HEK293T (cell line): ENCODE measurements around the gene ERI3.

Experiments
- CTCF ChIA-PET: fragments of 350-600 bp; formaldehyde crosslinking; extraction: SDS; loops from one replicate; lab custom pipeline; 2021; ENCODE audit warnings: antibody characterized with exemption, inconsistent platforms; lab: Yijun Ruan, JAX
- POLR2A ChIA-PET: fragments of 350-600 bp; formaldehyde crosslinking; extraction: SDS; loops from one replicate; lab custom pipeline; 2020; ENCODE audit warnings: antibody characterized with exemption, inconsistent platforms; lab: Yijun Ruan, JAX
- DNase-seq: peaks from one replicate; pipeline ENCODE4 v3.0.0; 2012; ENCODE audit warnings: mixed read lengths; ENCODE audit errors: extremely low spot score
- ARNT ChIP-seq: fragments of 450-650 bp; IDR thresholded peaks from 2 replicates; pipeline ENCODE4 v1.6.1; 2017; ENCODE audit warnings: mild to moderate bottlenecking
- BHLHE40 ChIP-seq: fragments of 450-650 bp; IDR thresholded peaks from 2 replicates; pipeline ENCODE4 v1.6.1; 2016; ENCODE audit warnings: mild to moderate bottlenecking, moderate library complexity, borderline replicate concordance
- CTBP1 ChIP-seq: fragments of 450-650 bp; IDR thresholded peaks from 2 replicates; pipeline ENCODE4 v1.6.1; 2016; ENCODE audit warnings: borderline replicate concordance
- ELF4 ChIP-seq: fragments of 450-650 bp; IDR thresholded peaks from 2 replicates; pipeline ENCODE4 v1.6.1; 2017; ENCODE audit warnings: antibody characterized with exemption
- FOXA1 ChIP-seq: fragments of 450-650 bp; IDR thresholded peaks from 2 replicates; pipeline ENCODE4 v1.6.1; 2016; ENCODE audit warnings: mild to moderate bottlenecking
- FOXK2 ChIP-seq: fragments of 450-650 bp; IDR thresholded peaks from 2 replicates; pipeline ENCODE4 v1.6.1; 2016; ENCODE audit warnings: mild to moderate bottlenecking
- FOXM1 ChIP-seq: fragments of 450-650 bp; IDR thresholded peaks from 2 replicates; pipeline ENCODE4 v1.6.1; 2017; ENCODE audit warnings: mild to moderate bottlenecking, borderline replicate concordance
- HDGF ChIP-seq: fragments of 450-650 bp; IDR thresholded peaks from 2 replicates; pipeline ENCODE4 v1.6.1; 2017; ENCODE audit warnings: antibody characterized with exemption, borderline replicate concordance
- L3MBTL2 ChIP-seq: fragments of 450-650 bp; conservative IDR thresholded peaks from 2 replicates; pipeline ENCODE4 v1.6.1; 2016; ENCODE audit warnings: mild to moderate bottlenecking
- LEF1 ChIP-seq: fragments of 450-650 bp; IDR thresholded peaks from 2 replicates; pipeline ENCODE4 v1.6.1; 2017; ENCODE audit warnings: mild to moderate bottlenecking, borderline replicate concordance
- NFRKB ChIP-seq: fragments of 450-650 bp; IDR thresholded peaks from 2 replicates; pipeline ENCODE4 v1.6.1; 2016; ENCODE audit warnings: mild to moderate bottlenecking, moderate library complexity
- SP1 ChIP-seq: fragments of 450-650 bp; IDR thresholded peaks from 2 replicates; pipeline ENCODE4 v1.6.1; 2017
- SUZ12 ChIP-seq: fragments of 450-650 bp; IDR thresholded peaks from 2 replicates; pipeline ENCODE4 v1.6.1; 2016; ENCODE audit warnings: mild to moderate bottlenecking
- TARDBP ChIP-seq: fragments of 450-650 bp; IDR thresholded peaks from 2 replicates; pipeline ENCODE4 v1.6.1; 2016
- ZNF384 ChIP-seq: fragments of 450-650 bp; IDR thresholded peaks from 2 replicates; pipeline ENCODE4 v1.6.1; 2016
- TF ChIP-seq, protein P1 (sequence below): fragments of 450-650 bp; IDR thresholded peaks from 2 replicates; pipeline ENCODE4 v1.6.1; 2016

The ERI3 gene

DNA sequence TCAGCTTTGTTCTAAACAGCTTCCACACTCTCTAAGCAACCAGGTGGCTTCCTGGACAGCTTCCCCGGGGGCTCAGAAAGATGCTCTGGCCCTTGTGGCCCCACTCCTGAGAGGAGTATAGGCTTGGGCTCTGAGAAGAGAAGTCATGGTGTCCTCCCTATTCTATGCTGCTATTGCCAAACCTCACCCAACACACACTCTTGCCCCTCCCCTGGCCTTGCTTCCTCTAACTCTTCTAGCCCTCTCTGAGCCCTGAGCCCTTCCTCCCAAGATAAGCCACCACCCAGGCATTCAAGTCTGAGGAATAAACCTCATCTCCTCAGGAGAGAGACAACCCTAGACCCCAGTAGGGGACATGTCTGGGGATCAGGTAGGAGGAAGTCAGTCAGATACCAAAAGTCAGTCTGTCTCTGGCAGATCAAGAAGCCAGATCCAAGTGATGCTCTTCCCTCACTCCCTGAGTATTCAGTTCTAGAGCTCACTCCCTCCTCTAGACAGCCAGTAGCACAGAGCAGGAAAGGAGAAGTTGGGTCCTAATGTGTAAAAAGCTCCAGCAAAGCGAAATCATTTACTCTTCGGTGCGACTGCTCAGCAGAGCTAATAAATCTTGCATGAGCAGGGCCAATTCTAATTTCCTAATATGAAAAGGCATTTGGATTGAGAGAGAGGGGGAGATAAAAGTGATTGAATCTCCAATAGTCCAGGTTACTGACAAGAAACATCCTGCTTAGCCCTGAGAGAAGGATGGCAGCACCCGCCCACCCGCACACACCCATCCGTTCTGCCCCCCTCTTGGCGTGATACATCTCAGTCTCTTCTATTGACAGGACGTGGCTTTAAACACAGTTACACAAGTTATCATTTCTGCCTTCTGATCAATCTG lies 91.2 kb downstream of the ERI3 start:
- POLR2A ChIA-PET = no interaction called here

DNA sequence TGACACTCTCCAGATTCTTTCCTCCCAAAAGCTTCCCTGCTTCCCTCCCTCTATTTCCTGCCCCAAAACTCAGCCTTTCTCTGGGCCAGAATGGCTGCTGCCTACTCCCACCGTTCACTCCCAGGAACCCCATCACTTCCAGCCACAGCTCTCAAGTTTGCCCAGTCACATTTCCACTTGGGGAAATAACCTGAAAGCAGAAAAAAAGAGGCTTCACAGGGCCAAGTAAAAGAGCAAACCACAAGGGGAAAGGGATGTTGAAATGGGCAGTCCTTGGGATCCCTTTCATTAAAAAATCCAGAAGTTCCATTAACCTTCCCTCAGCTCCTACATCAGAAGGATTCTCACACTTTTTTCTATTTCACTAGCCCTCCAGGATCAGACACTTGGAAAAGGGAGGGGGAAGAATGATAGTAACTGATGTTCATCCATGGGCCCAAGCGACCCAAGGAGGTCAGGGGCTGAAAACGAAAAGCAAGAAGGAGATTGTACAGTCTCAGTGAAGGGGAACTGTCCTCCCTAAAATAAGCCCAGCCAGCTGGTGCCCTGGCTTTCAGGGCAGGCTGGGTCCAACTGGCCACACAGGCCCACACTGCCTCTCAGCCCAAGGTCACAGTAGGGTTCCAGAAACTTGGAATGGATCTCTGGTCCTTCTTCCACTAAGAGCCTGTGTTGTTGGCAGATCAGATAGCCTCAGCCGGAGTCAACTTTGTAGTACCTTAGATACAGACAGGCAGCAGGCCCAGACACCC lies 92.1 kb downstream of the ERI3 start:
- TF ChIP-seq FOXA1 = no peak
- TF ChIP-seq SP1 = no peak
- DNase-seq = no peak
- CTCF ChIA-PET = no interaction called here
- POLR2A ChIA-PET = no interaction called here

More for the DNA sequence above, 91.2 kb downstream of the ERI3 start:
- TF ChIP-seq TARDBP (no peak), FOXK2 (no peak), ARNT (no peak), FOXM1 (no peak), ZNF384 (no peak), SUZ12 (no peak), FOXA1 (no peak), BHLHE40 (no peak), HDGF (no peak), ELF4 (no peak), CTBP1 (no peak), L3MBTL2 (no peak), LEF1 (no peak), NFRKB (no peak), SP1 (no peak)
- TF ChIP-seq, protein P1, sequence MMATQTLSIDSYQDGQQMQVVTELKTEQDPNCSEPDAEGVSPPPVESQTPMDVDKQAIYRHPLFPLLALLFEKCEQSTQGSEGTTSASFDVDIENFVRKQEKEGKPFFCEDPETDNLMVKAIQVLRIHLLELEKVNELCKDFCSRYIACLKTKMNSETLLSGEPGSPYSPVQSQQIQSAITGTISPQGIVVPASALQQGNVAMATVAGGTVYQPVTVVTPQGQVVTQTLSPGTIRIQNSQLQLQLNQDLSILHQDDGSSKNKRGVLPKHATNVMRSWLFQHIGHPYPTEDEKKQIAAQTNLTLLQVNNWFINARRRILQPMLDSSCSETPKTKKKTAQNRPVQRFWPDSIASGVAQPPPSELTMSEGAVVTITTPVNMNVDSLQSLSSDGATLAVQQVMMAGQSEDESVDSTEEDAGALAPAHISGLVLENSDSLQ = no peak
- DNase-seq = no peak
- CTCF ChIA-PET = no interaction called here

DNA sequence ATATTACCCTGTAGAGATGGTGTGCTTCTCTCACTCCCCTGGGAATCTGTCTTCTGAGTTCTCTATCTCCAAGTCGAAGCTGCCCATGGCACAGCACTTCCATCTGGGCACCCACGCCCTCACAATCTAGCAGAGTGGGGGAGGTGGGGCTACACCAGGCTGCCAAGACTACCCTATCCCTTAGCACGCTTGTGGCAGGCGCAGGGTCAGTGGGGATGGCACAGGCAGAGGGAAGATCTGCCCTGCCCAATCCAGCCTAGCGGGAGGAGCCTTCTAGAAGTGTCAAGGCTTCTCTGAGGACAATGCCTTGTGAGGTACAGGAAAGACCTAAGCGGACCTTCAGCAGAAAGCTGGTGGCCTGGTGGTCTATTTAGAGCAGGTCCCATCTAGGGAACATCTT lies 92.6 kb downstream of the ERI3 start:
- TF ChIP-seq ARNT (no peak), FOXA1 (no peak), FOXM1 (no peak), TARDBP (no peak), LEF1 (no peak), NFRKB (no peak), SUZ12 (no peak), HDGF (no peak), SP1 (no peak), CTBP1 (no peak), BHLHE40 (no peak), ELF4 (no peak), ZNF384 (no peak)
- TF ChIP-seq, protein P1 = no peak
- POLR2A ChIA-PET = no interaction called here
- CTCF ChIA-PET = no interaction called here
- DNase-seq = no peak

DNA sequence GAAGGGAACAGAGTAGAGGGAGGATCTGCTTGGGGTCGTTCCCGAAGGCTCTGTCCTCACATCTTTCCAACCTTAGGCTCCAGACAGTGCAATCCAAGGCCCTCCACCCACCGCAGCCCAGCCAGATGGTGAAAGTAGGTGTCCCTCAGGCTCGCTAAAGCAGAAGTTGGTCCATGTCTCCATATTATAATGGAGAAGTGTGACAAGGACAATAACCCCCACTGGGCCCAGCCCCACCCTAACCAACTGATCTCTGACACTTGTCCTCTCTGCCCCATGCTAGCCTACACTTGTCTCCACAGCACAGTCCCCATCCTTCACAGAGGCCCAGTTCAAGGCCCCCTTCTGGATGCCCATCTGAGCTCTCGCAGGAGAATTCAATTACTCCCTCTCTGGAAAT lies 93.1 kb downstream of the ERI3 start:
- no peak for TF ChIP-seq ZNF384
- TF ChIP-seq HDGF = no peak
- TF ChIP-seq TARDBP = no peak
- no peak for TF ChIP-seq LEF1
- TF ChIP-seq FOXM1 = no peak
- no peak for TF ChIP-seq SP1
- TF ChIP-seq ARNT = no peak
- no peak for TF ChIP-seq CTBP1
- no peak for TF ChIP-seq FOXK2
- TF ChIP-seq FOXA1 = no peak
- ChIA-PET POLR2A (no interaction called here), CTCF (interaction anchor here (0.7 kb wide), 1 partner anchor 32 kb away, joined by 4 read pairs; no protein-coding TSS in a partner anchor)
- DNase-seq = no peak

DNA sequence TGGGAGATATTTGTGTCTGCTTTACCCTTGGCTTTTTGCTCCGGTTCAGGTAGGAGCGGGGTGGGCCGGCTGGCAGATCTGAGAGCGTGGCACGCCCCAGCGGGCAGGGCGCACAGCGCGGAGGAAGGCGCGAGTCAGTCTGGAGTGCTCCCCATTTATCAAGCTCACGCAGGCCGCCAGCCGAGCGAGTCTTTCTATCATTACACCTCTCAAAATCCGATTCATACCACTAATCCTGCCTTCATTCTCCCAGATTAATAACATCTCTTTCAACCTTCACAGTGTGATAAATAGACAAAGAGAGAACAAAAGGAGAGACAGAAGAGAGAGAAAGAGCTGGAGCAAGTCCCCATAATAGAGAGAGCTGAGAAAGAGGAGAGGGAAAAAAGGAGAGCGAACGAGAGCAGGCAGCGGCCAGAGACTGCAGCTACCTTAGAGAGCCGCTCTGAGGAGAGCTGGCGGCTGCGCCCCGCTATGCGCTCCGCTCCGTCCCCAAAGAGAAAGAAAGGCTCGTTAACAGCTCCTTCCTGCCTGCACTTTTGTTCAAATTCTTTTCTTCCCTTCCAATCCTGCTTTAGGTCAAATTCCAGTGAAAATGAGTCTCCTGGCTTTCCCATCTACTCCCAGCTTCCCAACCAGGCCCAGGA lies 93.8 kb downstream of the ERI3 start:
- no peak for DNase-seq
- CTCF ChIA-PET = interaction anchor here (0.7 kb wide), 1 partner anchor 33 kb away, joined by 4 read pairs; no protein-coding TSS in a partner anchor
- TF ChIP-seq ARNT = no peak
- TF ChIP-seq ELF4 = no peak
- no peak for TF ChIP-seq CTBP1
- no peak for TF ChIP-seq HDGF
- POLR2A ChIA-PET = no interaction called here

DNA sequence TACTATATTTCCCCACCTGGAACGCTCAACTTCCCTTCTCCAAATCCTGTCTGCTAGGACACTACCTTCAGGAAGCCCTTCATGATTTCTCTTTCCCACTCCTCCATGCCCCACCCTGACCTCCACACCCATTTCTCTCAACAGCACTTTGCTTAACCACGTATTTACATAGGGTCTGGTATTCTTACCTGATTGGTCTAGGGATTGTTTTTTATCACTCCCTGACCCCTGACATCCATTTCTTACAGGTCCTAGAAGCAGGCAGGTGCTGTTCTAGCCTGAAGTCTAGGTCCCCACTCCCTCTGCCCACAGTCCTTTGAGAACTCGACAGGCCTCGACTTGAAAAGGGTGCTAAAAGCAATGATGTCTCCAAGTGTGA lies 94.3 kb downstream of the ERI3 start:
- no peak for TF ChIP-seq CTBP1
- no peak for TF ChIP-seq ELF4
- no peak for TF ChIP-seq FOXK2
- no peak for TF ChIP-seq SUZ12
- CTCF ChIA-PET = no interaction called here
- no peak for DNase-seq
- POLR2A ChIA-PET = no interaction called here
